Measurements from ENCODE around the gene GRHL1. TPM values are rescaled to one million over a fixed set of nuclear protein-coding genes. Genes with fewer than 3 reads are reported as not detected.

GRHL1 gene
- total and polyA plus RNA-seq, 12 donors = 0.57 to 2.6 (median 1.2) TPM; not detected in 1

GRCh38 chr2:10017313-10017941 is 65.9 kb downstream of the GRHL1 start:
- Histone ChIP-seq H3K4me1 (replicated peaks in 1 of 2) (no peaks in the 10 kb centered on the region), H3K4me3 (no peak overlapping the region), H3K27ac (no peak overlapping the region), H3K27me3 (no peaks in the 10 kb centered on the region), H3K36me3 (replicated peaks in 1 of 2) (no peaks in the 10 kb centered on the region), H3K9me3 (replicated peaks in 1 of 3) (no peaks in the 10 kb centered on the region)
- TF ChIP-seq CTCF (IDR thresholded peaks at IDR 0.05) (no peak), POLR2A (IDR thresholded peaks at IDR 0.05) (no peak)
- 91 to 94% (median 92%) methylated on average over 5 of the region's 5 CpGs for WGBS, 4 donors
- no peak for DNase-seq
- intact Hi-C loops (cut with DNase I) = no loop called here

DNA sequence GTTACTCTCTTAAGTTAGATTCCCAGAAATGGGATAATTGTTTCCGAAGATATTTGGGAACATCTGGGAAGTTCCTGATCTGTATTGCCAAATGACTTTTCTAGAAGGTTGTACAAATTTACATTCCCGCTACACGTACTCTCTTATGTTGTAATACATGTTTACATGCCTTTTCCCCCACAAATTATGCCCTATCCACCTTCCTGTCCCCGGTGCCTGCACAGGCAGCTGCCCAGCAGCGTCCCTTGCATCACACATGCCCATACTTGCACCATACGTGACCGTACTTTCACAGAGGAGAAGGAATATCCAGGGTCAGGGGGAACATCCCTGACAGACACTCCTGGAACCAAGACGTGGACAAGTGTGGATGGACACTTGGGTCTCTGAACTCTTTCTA is 67.7 kb downstream of the GRHL1 start:
- intact Hi-C loops (cut with DNase I) = no loop called here
- Histone ChIP-seq H3K27me3 (no peaks in the 10 kb centered on the region), H3K27ac (no peak overlapping the region), H3K4me1 (replicated peaks in 1 of 2) (no peaks in the 10 kb centered on the region), H3K36me3 (replicated peaks in 1 of 2) (no peaks in the 10 kb centered on the region), H3K4me3 (no peak overlapping the region), H3K9me3 (replicated peaks in 1 of 3) (no peaks in the 10 kb centered on the region)
- 71 to 78% (median 76%) methylated on average over 8 of the region's 8 CpGs for WGBS, 4 donors
- peak in 1 of 7 donors; percentile 8 for DNase-seq
- TF ChIP-seq CTCF (IDR thresholded peaks at IDR 0.05) = no peak
- TF ChIP-seq POLR2A (IDR thresholded peaks at IDR 0.05) = no peak

DNA sequence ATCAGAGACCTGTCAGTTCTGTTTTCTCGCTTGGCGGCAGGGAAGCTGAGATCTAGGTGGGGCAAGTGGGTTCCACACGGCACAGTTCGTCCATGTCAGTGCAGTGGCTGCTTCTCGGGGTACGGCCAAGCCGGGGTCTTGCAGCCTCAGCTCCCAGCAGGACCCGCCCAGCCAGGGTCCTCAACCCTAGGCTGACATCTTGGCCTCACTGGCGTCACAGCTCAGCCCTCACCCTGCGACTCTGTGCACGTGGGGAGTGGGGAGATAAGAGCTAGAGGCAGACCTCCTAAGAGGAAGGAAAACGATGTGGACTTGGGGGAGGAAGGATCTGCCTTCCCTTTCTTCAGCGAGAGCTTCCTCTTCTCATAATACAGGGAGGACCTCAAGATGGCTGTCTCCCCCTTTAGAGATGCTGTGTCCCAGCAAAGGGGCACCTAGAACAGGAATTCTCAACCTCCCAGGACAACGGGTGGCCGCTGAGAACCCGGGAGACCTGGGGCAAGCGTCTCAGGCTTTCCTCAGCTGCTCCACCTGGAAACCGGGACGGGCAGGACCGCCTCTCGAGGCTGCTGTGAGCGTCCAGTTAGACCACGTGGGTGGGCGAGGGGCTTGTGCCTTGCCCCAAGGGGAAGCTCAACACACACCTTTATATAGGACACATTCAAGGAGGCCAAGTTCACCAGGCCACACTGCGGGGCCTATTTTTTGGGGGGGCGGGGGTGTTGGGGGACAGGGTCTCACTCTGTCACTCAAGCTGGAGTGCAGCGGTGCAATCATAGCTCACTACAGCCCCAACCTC is 68.3 kb downstream of the GRHL1 start:
- intact Hi-C loops (cut with DNase I) = no loop called here
- H3K27me3 ChIP-seq = no peaks in the 10 kb centered on the region
- no peak overlapping the region for H3K27ac ChIP-seq
- no peak for TF ChIP-seq CTCF (IDR thresholded peaks at IDR 0.05)
- TF ChIP-seq POLR2A (IDR thresholded peaks at IDR 0.05) = no peak
- WGBS, 4 donors = 84 to 88% (median 86%) methylated on average over 12 to 27 of the region's 27 CpGs
- H3K4me1 ChIP-seq (replicated peaks in 1 of 2) = no peaks in the 10 kb centered on the region
- peak in 1 of 7 donors; percentile 13 for DNase-seq
- H3K9me3 ChIP-seq (replicated peaks in 1 of 3) = no peaks in the 10 kb centered on the region
- no peaks in the 10 kb centered on the region for H3K36me3 ChIP-seq (replicated peaks in 1 of 2)
- no peak overlapping the region for H3K4me3 ChIP-seq

DNA sequence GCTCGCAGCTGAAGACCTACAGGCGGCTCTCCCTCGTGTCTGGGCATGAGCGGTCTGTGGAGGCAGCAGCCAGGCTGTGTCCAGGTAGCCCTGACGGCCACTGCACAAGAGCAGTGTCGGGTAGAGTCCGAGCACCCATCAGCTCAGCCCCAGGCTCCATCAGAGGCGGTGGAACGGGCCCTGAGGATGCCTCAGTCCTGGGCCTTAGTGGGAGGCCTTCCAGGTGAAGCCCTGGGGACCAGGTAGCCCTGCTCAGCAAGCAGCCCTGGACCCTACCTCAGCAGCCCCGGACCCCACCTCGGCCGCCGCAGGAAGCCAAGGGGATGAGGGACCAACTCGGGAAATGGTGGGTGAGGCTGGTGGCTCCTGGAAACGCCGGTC is 70.5 kb downstream of the GRHL1 start:
- H3K4me3 ChIP-seq = no peak overlapping the region
- no peaks in the 10 kb centered on the region for H3K36me3 ChIP-seq (replicated peaks in 1 of 2)
- TF ChIP-seq POLR2A (IDR thresholded peaks at IDR 0.05) = no peak
- TF ChIP-seq CTCF (IDR thresholded peaks at IDR 0.05) = no peak
- 90 to 96% (median 92%) methylated on average over 2 to 16 of the region's 16 CpGs for WGBS, 4 donors
- no peaks in the 10 kb centered on the region for H3K9me3 ChIP-seq (replicated peaks in 1 of 3)
- H3K27me3 ChIP-seq = no peaks in the 10 kb centered on the region
- no peaks in the 10 kb centered on the region for H3K4me1 ChIP-seq (replicated peaks in 1 of 2)
- peak in 1 of 7 donors; percentile 3 for DNase-seq
- intact Hi-C loops (cut with DNase I) = no loop called here
- no peak overlapping the region for H3K27ac ChIP-seq
